ENCODE measurements around the gene CNOT6. TPM values are rescaled to one million over a fixed set of nuclear protein-coding genes. Genes with fewer than 3 reads are reported as not detected.
"Not testable (repeated sequence)": the region's sequence is repeated elsewhere in the genome, so short reads cannot be mapped to it uniquely, and the experiment has no call there.

The CNOT6 gene
- total RNA-seq, 1 donor from 2014 or later: 26.6 TPM

GRCh38 chr5:180492226-180492903 lies 1.8 kb upstream of the CNOT6 start:
- DNase-seq (ENCODE audit: low read depth) (no peak), FAIRE-seq (no peak)
- H3K36me3 ChIP-seq (ENCODE audit: control insufficient read depth, insufficient read depth, low read length): peaks cover 2% of the 10 kb centered on the region
- TF ChIP-seq CTCF (IDR thresholded peaks at IDR 0.05; ENCODE audit: insufficient read depth, low read length, severe bottlenecking): no peak
- H3K27me3 ChIP-seq (ENCODE audit: control insufficient read depth, insufficient read depth, low read length): no peaks in the 10 kb centered on the region
- H3K4me3 ChIP-seq (ENCODE audit: low read depth, low read length): no peak overlapping the region

DNA sequence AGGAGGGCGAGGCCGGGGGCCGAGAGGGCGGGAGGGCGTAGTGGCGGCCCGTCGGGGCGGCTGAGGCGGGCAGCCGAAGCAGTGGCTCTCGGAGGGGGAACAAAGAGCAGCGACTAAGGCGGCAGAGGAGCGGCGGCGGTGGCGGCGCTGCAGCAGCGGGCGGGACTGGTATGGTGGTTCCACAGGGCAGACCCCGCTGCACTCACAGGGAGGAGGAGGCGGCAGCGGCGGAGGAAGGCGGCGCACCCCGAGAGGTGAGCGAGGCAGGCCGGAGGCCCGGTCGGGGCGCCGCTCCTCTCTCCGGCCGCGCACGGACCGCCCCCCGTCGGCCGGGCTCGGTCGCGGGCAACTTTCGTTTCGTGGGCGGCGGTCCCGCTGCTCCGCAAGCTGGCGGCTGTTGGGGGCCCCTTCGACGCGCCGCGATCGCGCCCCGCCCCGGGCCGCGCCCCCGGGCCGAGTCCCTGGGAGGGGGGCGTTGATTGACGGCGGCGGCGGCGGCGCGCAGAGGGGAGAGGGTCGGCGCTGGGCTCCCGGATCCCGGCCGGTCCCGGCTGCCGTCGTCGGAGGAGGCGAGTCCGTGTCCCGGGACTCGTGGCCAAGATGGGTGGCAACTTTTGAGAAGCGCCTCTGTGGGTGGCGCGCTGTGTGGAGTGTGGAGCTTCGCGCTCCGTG lies 467 bp downstream of the CNOT6 start:
- H3K36me3 ChIP-seq (ENCODE audit: control insufficient read depth, insufficient read depth, low read length): peaks cover 2% of the 10 kb centered on the region
- H3K4me3 ChIP-seq (ENCODE audit: low read depth, low read length): peak overlapping the region; percentile 76
- FAIRE-seq: no peak
- TF ChIP-seq CTCF (IDR thresholded peaks at IDR 0.05; ENCODE audit: insufficient read depth, low read length, severe bottlenecking): peak; percentile 3
- H3K27me3 ChIP-seq (ENCODE audit: control insufficient read depth, insufficient read depth, low read length): no peaks in the 10 kb centered on the region
- DNase-seq (ENCODE audit: low read depth): no peak

DNA sequence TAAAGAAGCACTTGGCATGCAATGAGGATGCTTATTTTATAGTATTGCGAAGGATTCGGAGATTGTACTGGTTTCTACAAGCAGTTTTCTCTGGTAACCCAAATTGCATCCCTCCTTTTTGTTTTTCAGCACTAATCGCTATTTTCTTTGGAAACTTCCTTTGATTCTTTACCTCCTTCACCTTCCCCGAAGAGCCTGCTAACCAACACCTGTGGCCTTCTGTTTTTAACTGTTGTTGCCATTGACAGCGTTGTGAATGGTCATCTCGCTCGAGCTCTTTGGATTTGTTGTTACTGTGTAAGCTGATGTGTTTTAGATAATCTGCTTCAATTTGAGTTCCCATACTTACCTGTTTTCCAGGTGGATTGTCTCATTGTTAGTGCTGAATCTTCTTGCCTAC lies 1.1 kb downstream of the CNOT6 start:
- H3K4me3 ChIP-seq (ENCODE audit: low read depth, low read length): peak overlapping the region; percentile 76
- no peak for TF ChIP-seq CTCF (IDR thresholded peaks at IDR 0.05; ENCODE audit: insufficient read depth, low read length, severe bottlenecking)
- H3K36me3 ChIP-seq (ENCODE audit: control insufficient read depth, insufficient read depth, low read length): peaks cover 2% of the 10 kb centered on the region
- peak; percentile 18 for DNase-seq (ENCODE audit: low read depth)
- FAIRE-seq: no peak
- H3K27me3 ChIP-seq (ENCODE audit: control insufficient read depth, insufficient read depth, low read length): no peaks in the 10 kb centered on the region

DNA sequence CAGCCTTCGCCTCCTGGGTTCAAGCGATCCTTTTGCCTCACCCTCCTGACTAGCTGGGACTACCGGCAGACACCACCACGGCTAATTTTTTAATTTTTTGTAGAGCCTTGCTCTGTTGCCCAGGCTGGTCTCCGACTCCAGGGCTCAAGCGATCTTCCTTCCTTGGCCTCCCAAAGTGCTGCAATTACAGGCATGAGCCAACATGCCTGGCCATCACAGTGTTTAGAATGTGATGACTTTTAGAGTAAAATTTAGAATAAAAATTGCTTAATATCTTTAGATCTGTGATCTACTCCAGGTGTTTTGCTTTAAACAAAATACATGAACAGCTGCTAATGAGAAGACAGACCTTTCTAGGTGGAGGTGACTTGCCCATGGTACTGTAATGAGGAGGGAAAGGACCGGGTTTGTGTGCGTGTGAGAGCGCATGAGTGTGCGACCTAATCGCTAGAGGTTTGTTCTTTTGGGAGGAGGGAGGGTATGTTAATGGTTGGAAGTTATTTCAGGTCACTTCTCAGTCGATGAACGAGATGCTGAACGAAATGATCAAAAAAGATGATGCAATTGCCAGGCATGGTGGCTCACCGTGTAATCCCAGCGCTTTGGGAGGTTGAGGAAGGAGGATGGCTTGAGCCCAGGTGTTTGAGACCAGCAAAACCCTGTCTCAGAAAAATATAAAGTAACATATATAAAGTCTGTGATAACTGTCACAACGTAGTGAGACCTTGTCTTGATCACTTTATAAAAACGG lies 2.0 kb downstream of the CNOT6 start:
- peaks cover 2% of the 10 kb centered on the region for H3K36me3 ChIP-seq (ENCODE audit: control insufficient read depth, insufficient read depth, low read length)
- TF ChIP-seq CTCF (IDR thresholded peaks at IDR 0.05; ENCODE audit: insufficient read depth, low read length, severe bottlenecking): no peak
- peak overlapping the region; percentile 76 for H3K4me3 ChIP-seq (ENCODE audit: low read depth, low read length)
- FAIRE-seq (no peak), DNase-seq (ENCODE audit: low read depth) (peak; percentile 44)
- no peaks in the 10 kb centered on the region for H3K27me3 ChIP-seq (ENCODE audit: control insufficient read depth, insufficient read depth, low read length)

DNA sequence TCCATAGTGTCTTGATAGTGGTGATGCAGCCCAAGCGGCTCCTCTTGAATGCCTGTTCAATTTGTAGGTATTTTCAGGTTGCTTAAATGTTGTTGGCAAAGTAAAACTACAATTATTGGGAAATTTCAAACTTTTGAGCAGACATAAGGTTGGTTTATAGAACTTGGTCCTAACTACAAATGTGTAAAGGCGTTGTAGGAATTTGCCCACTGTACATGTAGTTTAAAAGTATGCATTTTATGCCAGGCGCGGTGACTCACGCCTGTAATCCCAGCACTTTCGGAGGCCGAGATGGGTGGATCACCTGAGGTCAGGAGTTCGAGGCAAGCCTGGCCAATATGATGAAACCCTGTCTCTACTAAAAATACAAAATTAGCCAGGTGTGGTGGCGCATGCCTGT lies 2.6 kb downstream of the CNOT6 start:
- H3K36me3 ChIP-seq (ENCODE audit: control insufficient read depth, insufficient read depth, low read length); H3K4me3 ChIP-seq (ENCODE audit: low read depth, low read length); H3K27me3 ChIP-seq (ENCODE audit: control insufficient read depth, insufficient read depth, low read length); FAIRE-seq: not testable (repeated sequence)
- DNase-seq (ENCODE audit: low read depth): peak; percentile 11

- not testable (repeated sequence) for FAIRE-seq; DNase-seq (ENCODE audit: low read depth); H3K27me3 ChIP-seq (ENCODE audit: control insufficient read depth, insufficient read depth, low read length); H3K36me3 ChIP-seq (ENCODE audit: control insufficient read depth, insufficient read depth, low read length); H3K4me3 ChIP-seq (ENCODE audit: low read depth, low read length)
Measured at GRCh38 chr5:180497865-180498264, 3.7 kb downstream of the CNOT6 start.
